ENCODE results near the gene ACOXL. TPM values are rescaled to one million over a fixed set of nuclear protein-coding genes. Genes with fewer than 3 reads are reported as not detected.
A peak's percentile ranks its signal among the peaks of the same experiment; 100 is the strongest.

The ACOXL gene
- total RNA-seq, 4 donors from 2014 or later = not detected

- no peak for DNase-seq
- H3K27me3 ChIP-seq = peaks cover 0 to 1% of the 10 kb centered on the region in 2 donors
- H3K4me1 ChIP-seq = peaks cover 3 to 22% (median 17%) of the 10 kb centered on the region in 4 donors
- H3K4me3 ChIP-seq = no peak overlapping the region
- H3K36me3 ChIP-seq = no peaks in the 10 kb centered on the region
- H3K9me3 ChIP-seq = no peaks in the 10 kb centered on the region
- no peak overlapping the region for H3K27ac ChIP-seq
- no peak for TF ChIP-seq POLR2A (IDR thresholded peaks at IDR 0.05)
- TF ChIP-seq CTCF (IDR thresholded peaks at IDR 0.05) = no peak
These were observed 381.5 kb downstream of the ACOXL start for GRCh38 chr2:111113838-111114237.

- no peak overlapping the region for H3K27ac ChIP-seq
- no peaks in the 10 kb centered on the region for H3K36me3 ChIP-seq
- peaks cover 10 to 37% (median 29%) of the 10 kb centered on the region in 4 donors for H3K4me1 ChIP-seq
- H3K27me3 ChIP-seq = peaks cover 0 to 4% of the 10 kb centered on the region in 2 donors
- H3K4me3 ChIP-seq = no peak overlapping the region
- TF ChIP-seq CTCF (IDR thresholded peaks at IDR 0.05) (no peak), POLR2A (IDR thresholded peaks at IDR 0.05) (no peak)
- no peak for DNase-seq
- no peaks in the 10 kb centered on the region for H3K9me3 ChIP-seq
These were observed 383.8 kb downstream of the ACOXL start for GRCh38 chr2:111116011-111116746.

GRCh38 chr2:111116843-111117597 is 384.6 kb downstream of the ACOXL start:
- peak overlapping the region in 1 of 4 donors; percentile 20 for H3K27ac ChIP-seq
- H3K4me1 ChIP-seq = peaks cover 10 to 37% (median 29%) of the 10 kb centered on the region in 4 donors
- peaks cover 0 to 4% of the 10 kb centered on the region in 2 donors for H3K27me3 ChIP-seq
- H3K36me3 ChIP-seq = no peaks in the 10 kb centered on the region
- DNase-seq = peak; percentile 75 to 89 (median 84)
- peak overlapping the region; percentile 67 to 92 (median 76) for H3K4me3 ChIP-seq
- no peaks in the 10 kb centered on the region for H3K9me3 ChIP-seq
- TF ChIP-seq CTCF (IDR thresholded peaks at IDR 0.05) = peak; percentile 61 to 95 (median 86)
- TF ChIP-seq POLR2A (IDR thresholded peaks at IDR 0.05) = no peak

GRCh38 chr2:111117598-111118480 is 385.5 kb downstream of the ACOXL start:
- Histone ChIP-seq H3K4me1 (peaks cover 10 to 37% (median 29%) of the 10 kb centered on the region in 4 donors), H3K27me3 (peaks cover 0 to 4% of the 10 kb centered on the region in 2 donors), H3K4me3 (peak overlapping the region; percentile 67 to 92 (median 76)), H3K36me3 (no peaks in the 10 kb centered on the region), H3K9me3 (no peaks in the 10 kb centered on the region), H3K27ac (peak overlapping the region in 1 of 4 donors; percentile 20)
- DNase-seq = peak; percentile 36 to 71 (median 65)
- TF ChIP-seq POLR2A (IDR thresholded peaks at IDR 0.05) (no peak), CTCF (IDR thresholded peaks at IDR 0.05) (no peak)

GRCh38 chr2:111118481-111118980 is 386.2 kb downstream of the ACOXL start:
- peaks cover 0 to 4% of the 10 kb centered on the region in 2 donors for H3K27me3 ChIP-seq

More at GRCh38 chr2:111118481-111118980, 386.2 kb downstream of the ACOXL start:
- H3K9me3 ChIP-seq = no peaks in the 10 kb centered on the region
- peak overlapping the region; percentile 67 to 92 (median 76) for H3K4me3 ChIP-seq
- peak overlapping the region in 1 of 4 donors; percentile 44 for H3K27ac ChIP-seq
- peaks cover 10 to 39% (median 31%) of the 10 kb centered on the region in 4 donors for H3K4me1 ChIP-seq
- TF ChIP-seq CTCF (IDR thresholded peaks at IDR 0.05) = no peak
- TF ChIP-seq POLR2A (IDR thresholded peaks at IDR 0.05) = no peak
- no peaks in the 10 kb centered on the region for H3K36me3 ChIP-seq
- DNase-seq = peak in 2 of 3 donors; percentile 55 to 57
